RWPE1 (cell line): ENCODE results near the gene ZNF275.

Source experiments
- CTCF ChIA-PET: fragments of 350-600 bp; sonication (Branson Sonifier 250); formaldehyde crosslinking; extraction: SDS; loops from one replicate; lab custom pipeline; 2021; lab: Yijun Ruan, JAX
- POLR2A ChIA-PET: fragments of 400-600 bp; formaldehyde crosslinking; extraction: SDS; loops from one replicate; lab custom pipeline; 2020; ENCODE audit warnings: antibody characterized with exemption; ENCODE audit not compliant: low non-redundant PET; lab: Yijun Ruan, JAX
- DNase-seq: peaks from one replicate; pipeline ENCODE4 v3.0.0; 2012; ENCODE audit warnings: low spot score
- H3K27ac ChIP-seq: fragments of 450-650 bp; 2 replicates; pipeline ENCODE4 v1.5.1; 2017
- CTCF ChIP-seq: fragments of 450-650 bp; conservative IDR thresholded peaks from 2 replicates; pipeline ENCODE4 v1.5.1; 2017; ENCODE audit warnings: low read depth, mild to moderate bottlenecking

ZNF275 gene

GRCh38 chrX:153342762-153343558 lies 9.0 kb downstream of the ZNF275 start:
- TF ChIP-seq CTCF: no peak
- ChIA-PET POLR2A (interaction anchor here (0.6 kb wide), 1 partner anchor 741 kb away, joined by 5 read pairs; no protein-coding TSS in a partner anchor), CTCF (no interaction called here)
- no peak for DNase-seq
- no peak overlapping the region for H3K27ac ChIP-seq

- no peak for DNase-seq
- ChIA-PET POLR2A (no interaction called here), CTCF (no interaction called here)
- no peak for TF ChIP-seq CTCF
- no peak overlapping the region for H3K27ac ChIP-seq
Measured at GRCh38 chrX:153343674-153344073, 9.7 kb downstream of the ZNF275 start.

- CTCF ChIA-PET: no interaction called here
- no peak overlapping the region for H3K27ac ChIP-seq
- no peak for DNase-seq
- POLR2A ChIA-PET: no interaction called here
- no peak for TF ChIP-seq CTCF
Measured at GRCh38 chrX:153347530-153347929, 13.6 kb downstream of the ZNF275 start.

GRCh38 chrX:153348421-153348820 lies 14.5 kb downstream of the ZNF275 start:
- DNase-seq: no peak
- CTCF ChIA-PET: no interaction called here
- POLR2A ChIA-PET: no interaction called here
- no peak overlapping the region for H3K27ac ChIP-seq
- TF ChIP-seq CTCF: no peak

GRCh38 chrX:153349952-153350351 lies 16.0 kb downstream of the ZNF275 start:
- DNase-seq: no peak
- no peak for TF ChIP-seq CTCF
- ChIA-PET POLR2A (no interaction called here), CTCF (no interaction called here)
- H3K27ac ChIP-seq: no peak overlapping the region

- POLR2A ChIA-PET: no interaction called here
- no peak for DNase-seq
- CTCF ChIA-PET: no interaction called here
- no peak overlapping the region for H3K27ac ChIP-seq
- no peak for TF ChIP-seq CTCF
Measured at GRCh38 chrX:153351981-153352380, 18.0 kb downstream of the ZNF275 start.
